ENCODE measurements around the gene PACSIN1. TPM values are rescaled to one million over a fixed set of nuclear protein-coding genes. Genes with fewer than 3 reads are reported as not detected.

Gene PACSIN1
- total RNA-seq, 1 experiment from 2014 or later: not detected

DNA sequence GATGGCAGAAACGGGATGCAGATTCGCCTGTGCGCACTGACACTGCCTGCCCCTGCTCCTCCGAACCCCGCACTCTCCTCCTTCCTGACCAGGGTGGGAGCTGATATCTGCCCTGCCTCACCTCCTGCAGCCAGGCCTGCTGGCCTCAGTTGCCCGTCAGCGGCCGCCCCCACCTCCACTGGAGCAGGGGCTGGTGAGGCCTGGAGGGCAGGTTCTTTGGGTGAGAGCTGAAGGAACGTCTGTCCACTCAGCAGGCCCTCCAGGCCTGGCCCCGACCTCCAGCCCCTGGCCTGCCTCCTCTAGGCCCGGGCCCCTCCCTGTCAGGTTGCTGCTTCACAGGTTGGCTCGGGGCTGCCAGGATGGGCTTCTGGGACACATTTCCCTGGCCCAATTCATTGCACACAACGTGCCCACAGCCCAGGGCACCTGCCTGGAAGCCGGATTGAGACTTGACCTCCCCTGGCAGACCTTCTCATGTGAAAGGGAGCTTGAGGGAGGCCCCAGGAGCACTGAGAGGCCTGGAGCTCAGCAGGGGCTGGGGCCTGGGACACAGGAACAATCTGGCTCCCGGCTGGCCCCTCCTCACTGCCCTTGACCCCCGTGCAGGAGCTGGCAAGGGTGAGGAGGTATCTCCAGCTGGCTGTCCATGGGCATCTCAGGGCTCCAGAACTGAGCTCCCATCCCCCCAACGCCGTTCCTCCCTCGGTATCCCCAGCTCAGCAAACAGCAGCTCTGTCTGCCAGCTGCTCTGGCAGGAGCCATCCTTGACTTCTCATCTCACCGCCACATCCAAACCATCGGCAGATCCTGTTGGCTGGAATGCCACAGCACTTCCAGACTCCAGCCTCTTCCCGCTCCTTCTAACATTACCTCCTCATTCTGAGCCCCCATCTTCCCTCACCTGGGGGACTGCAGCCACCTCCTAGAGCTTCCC lies 50.8 kb downstream of the PACSIN1 start:
- DNase-seq (ENCODE audit: low spot score): no peak
- no peak overlapping the region for H3K4me3 ChIP-seq (ENCODE audit: low read depth, low read length, poor library complexity, severe bottlenecking)
- intact Hi-C loops (cut with micrococcal nuclease; ENCODE audit: unreplicated experiment): no loop called here
- H3K4me1 ChIP-seq (ENCODE audit: insufficient read depth, low read length, poor library complexity, severe bottlenecking): no peaks in the 10 kb centered on the region
- CTCF ChIA-PET: no interaction called here
- no peaks in the 10 kb centered on the region for H3K9me3 ChIP-seq (ENCODE audit: low read depth, low read length, poor library complexity, severe bottlenecking)
- no peak overlapping the region for H3K27ac ChIP-seq (ENCODE audit: low read depth, low read length, poor library complexity, severe bottlenecking)
- no TSS peak for BruUV-seq (replicated peaks)
- H3K36me3 ChIP-seq (ENCODE audit: insufficient read depth, low read length, poor library complexity, severe bottlenecking): no peaks in the 10 kb centered on the region
- POLR2A ChIA-PET (ENCODE audit: low non-redundant PET): no interaction called here
- H3K27me3 ChIP-seq (replicated peaks; ENCODE audit: insufficient read depth, low read depth, low read length, poor library complexity): no peaks in the 10 kb centered on the region
- no peak for TF ChIP-seq EZH2 (IDR thresholded peaks at IDR 0.05; ENCODE audit: borderline replicate concordance, low read depth, low read length, poor library complexity, severe bottlenecking)
- no peak for TF ChIP-seq CTCF (conservative IDR thresholded peaks at IDR 0.05; ENCODE audit: low read depth, low read length)

DNA sequence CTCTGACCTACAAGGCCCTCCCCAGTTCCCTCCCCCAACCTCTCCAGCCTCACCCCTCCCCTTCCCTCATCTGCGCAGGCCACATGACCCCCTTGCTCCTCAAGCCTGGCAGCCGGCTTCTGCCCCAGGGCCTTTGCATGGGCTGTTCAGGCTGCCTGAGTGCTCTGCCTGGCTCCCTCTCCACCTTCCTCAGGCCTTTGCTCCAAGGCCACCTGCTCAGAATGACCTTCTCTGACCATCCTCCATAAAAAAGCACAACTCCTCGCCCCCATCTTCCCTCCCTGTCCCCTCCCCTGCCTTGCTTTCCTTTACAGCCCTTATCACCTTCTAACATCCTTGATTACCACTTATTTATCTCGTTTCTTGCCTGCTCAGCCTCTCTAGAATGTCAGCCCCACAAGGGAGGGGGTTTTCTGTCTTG lies 51.6 kb downstream of the PACSIN1 start:
- POLR2A ChIA-PET (ENCODE audit: low non-redundant PET): no interaction called here
- no peak for DNase-seq (ENCODE audit: low spot score)

GRCh38 chr6:34517966-34518365 lies 52.1 kb downstream of the PACSIN1 start:
- TF ChIP-seq CTCF (conservative IDR thresholded peaks at IDR 0.05; ENCODE audit: low read depth, low read length) (no peak), EZH2 (IDR thresholded peaks at IDR 0.05; ENCODE audit: borderline replicate concordance, low read depth, low read length, poor library complexity, severe bottlenecking) (no peak)
- no peak for DNase-seq (ENCODE audit: low spot score)
- ChIA-PET CTCF (no interaction called here), POLR2A (ENCODE audit: low non-redundant PET) (no interaction called here)
- intact Hi-C loops (cut with micrococcal nuclease; ENCODE audit: unreplicated experiment): no loop called here
- no peaks in the 10 kb centered on the region for H3K36me3 ChIP-seq (ENCODE audit: insufficient read depth, low read length, poor library complexity, severe bottlenecking)
- H3K4me3 ChIP-seq (ENCODE audit: low read depth, low read length, poor library complexity, severe bottlenecking): no peak overlapping the region
- no peaks in the 10 kb centered on the region for H3K27me3 ChIP-seq (replicated peaks; ENCODE audit: insufficient read depth, low read depth, low read length, poor library complexity)
- H3K27ac ChIP-seq (ENCODE audit: low read depth, low read length, poor library complexity, severe bottlenecking): no peak overlapping the region
- no peaks in the 10 kb centered on the region for H3K4me1 ChIP-seq (ENCODE audit: insufficient read depth, low read length, poor library complexity, severe bottlenecking)
- H3K9me3 ChIP-seq (ENCODE audit: low read depth, low read length, poor library complexity, severe bottlenecking): no peaks in the 10 kb centered on the region
- no TSS peak for BruUV-seq (replicated peaks)

More for the DNA sequence above, 51.6 kb downstream of the PACSIN1 start:
- no peaks in the 10 kb centered on the region for H3K4me1 ChIP-seq (ENCODE audit: insufficient read depth, low read length, poor library complexity, severe bottlenecking)
- no peak overlapping the region for H3K27ac ChIP-seq (ENCODE audit: low read depth, low read length, poor library complexity, severe bottlenecking)
- no peaks in the 10 kb centered on the region for H3K36me3 ChIP-seq (ENCODE audit: insufficient read depth, low read length, poor library complexity, severe bottlenecking)
- intact Hi-C loops (cut with micrococcal nuclease; ENCODE audit: unreplicated experiment): no loop called here
- BruUV-seq (replicated peaks): no TSS peak
- TF ChIP-seq CTCF (conservative IDR thresholded peaks at IDR 0.05; ENCODE audit: low read depth, low read length): no peak
- TF ChIP-seq EZH2 (IDR thresholded peaks at IDR 0.05; ENCODE audit: borderline replicate concordance, low read depth, low read length, poor library complexity, severe bottlenecking): no peak
- H3K9me3 ChIP-seq (ENCODE audit: low read depth, low read length, poor library complexity, severe bottlenecking): no peaks in the 10 kb centered on the region
- CTCF ChIA-PET: no interaction called here
- H3K27me3 ChIP-seq (replicated peaks; ENCODE audit: insufficient read depth, low read depth, low read length, poor library complexity): no peaks in the 10 kb centered on the region
- H3K4me3 ChIP-seq (ENCODE audit: low read depth, low read length, poor library complexity, severe bottlenecking): no peak overlapping the region
